Lower leg skin (tissue), 4 donors: ENCODE results near the gene HK2. TPM values are rescaled to one million over a fixed set of nuclear protein-coding genes. Genes with fewer than 3 reads are reported as not detected.

Experiments used
- DNase-seq, 2 donors: peaks; one replicate each; pipeline ENCODE4 v3.0.0-alpha.2; 2019; ENCODE audit warnings: low spot score in 2 of 2
- H3K4me3 ChIP-seq: fragments of 200-600 bp; sonication (generic); 2 replicates; pipeline ENCODE4 v1.5.1; 2017; ENCODE audit warnings: mild to moderate bottlenecking, low read depth; ENCODE audit not compliant: poor library complexity, severe bottlenecking
- POLR2A ChIP-seq, 2 donors: fragments of 450-650 bp; IDR thresholded peaks; one replicate each; pipeline ENCODE4 v1.6.1; 2016 to 2017; ENCODE audit warnings: antibody characterized with exemption in 2 of 2, mild to moderate bottlenecking in 1 of 2, moderate library complexity in 1 of 2
- WGBS, 2 donors: methylation state at CpG; one replicate each; pipeline ENCODE4 v1.1.5; 2018; 5-methylcytosine and 5-hydroxymethylcytosine counted together
- intact Hi-C: fragments of 100-400 bp; cut with DNase I; formaldehyde crosslinking; loops from one replicate; pipeline ENCODE4 v1.15.0; 2023; ENCODE audit warnings: low total_unique reads
- total RNA-seq, 4 donors: library from RNA; depleted of rRNA; stranded (reverse); fragments of >200 nt; gene quantifications; one replicate each; pipeline ENCODE4 v1.1.0, GENCODE V29; 2016
- TF ChIP-seq, protein P1 (sequence below), 3 donors: fragments of 450-650 bp; IDR thresholded peaks; one replicate each; pipeline ENCODE4 v1.5.1; 2016; ENCODE audit warnings: antibody characterized with exemption in 3 of 3, mild to moderate bottlenecking in 3 of 3, moderate library complexity in 2 of 3

The HK2 gene
- total RNA-seq, 4 donors from 2014 or later = 22.4 to 27.3 (median 25.8) TPM

DNA sequence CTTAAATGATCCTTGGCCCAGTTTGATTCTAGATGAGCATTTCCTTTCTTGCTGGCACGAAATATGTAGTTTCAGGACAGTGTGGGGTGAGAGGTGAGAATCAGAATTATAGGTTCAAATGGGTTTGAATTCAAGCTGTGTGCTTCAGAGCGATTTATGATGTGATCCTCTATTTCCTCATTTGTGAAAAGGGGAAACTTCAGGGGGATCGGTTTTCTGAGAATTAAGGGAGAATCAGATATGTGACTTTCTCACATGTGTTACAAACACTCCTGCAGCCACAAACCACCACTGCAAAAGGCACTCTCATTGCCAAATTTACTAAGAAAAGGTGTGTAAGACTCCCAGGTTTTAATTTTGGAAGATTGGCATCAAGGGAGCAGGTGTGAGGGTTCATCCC is 24.4 kb downstream of the HK2 start:
- intact Hi-C loops = no loop called here
- TF ChIP-seq, protein P1, sequence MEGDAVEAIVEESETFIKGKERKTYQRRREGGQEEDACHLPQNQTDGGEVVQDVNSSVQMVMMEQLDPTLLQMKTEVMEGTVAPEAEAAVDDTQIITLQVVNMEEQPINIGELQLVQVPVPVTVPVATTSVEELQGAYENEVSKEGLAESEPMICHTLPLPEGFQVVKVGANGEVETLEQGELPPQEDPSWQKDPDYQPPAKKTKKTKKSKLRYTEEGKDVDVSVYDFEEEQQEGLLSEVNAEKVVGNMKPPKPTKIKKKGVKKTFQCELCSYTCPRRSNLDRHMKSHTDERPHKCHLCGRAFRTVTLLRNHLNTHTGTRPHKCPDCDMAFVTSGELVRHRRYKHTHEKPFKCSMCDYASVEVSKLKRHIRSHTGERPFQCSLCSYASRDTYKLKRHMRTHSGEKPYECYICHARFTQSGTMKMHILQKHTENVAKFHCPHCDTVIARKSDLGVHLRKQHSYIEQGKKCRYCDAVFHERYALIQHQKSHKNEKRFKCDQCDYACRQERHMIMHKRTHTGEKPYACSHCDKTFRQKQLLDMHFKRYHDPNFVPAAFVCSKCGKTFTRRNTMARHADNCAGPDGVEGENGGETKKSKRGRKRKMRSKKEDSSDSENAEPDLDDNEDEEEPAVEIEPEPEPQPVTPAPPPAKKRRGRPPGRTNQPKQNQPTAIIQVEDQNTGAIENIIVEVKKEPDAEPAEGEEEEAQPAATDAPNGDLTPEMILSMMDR (IDR thresholded peaks at IDR 0.05) = no peak
- no peak for TF ChIP-seq POLR2A (IDR thresholded peaks at IDR 0.05)
- no peak overlapping the region for H3K4me3 ChIP-seq
- 78 to 79% methylated on average over 3 of the region's 3 CpGs for WGBS, 2 donors
- no peak for DNase-seq

DNA sequence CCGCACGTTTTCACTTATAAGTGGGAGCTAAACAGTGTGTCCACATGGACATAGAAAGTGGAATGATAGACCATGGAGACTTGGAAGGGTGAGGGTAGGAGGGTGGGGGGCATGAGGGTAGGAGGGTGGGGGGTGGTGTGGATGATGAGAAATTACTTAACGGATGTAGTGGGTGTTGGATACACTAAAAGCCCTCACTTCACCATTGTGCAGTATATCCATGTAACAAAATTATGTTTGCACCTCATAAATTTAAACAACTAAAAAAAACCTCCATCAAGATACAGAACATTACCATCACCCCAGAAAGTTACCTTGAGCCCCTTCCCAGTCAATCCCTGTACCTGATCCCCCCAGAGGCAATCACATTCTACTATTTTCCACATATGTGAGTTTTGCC is 26.2 kb downstream of the HK2 start:
- intact Hi-C loops = no loop called here
- 90 to 95% methylated on average over 3 of the region's 3 CpGs for WGBS, 2 donors

DNA sequence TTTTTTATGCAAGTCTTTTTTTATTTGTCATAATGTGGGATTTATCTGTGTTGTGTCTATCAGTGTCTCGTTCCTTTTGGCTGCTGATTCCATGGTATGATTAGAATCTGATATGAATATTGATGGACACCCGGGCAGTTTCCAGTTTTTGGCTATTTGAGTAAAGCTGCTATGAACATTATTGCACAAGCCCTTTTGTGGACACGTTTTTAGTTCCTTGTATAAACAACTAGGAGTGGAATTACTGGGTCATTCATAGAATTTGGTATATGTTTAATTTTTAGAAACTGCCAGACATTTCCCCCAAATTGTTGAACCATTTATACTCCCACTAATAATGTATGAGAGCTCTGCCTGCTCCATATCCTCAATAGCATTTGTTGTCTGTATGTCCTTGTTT is 26.6 kb downstream of the HK2 start:
- TF ChIP-seq, protein P1 (IDR thresholded peaks at IDR 0.05) = no peak
- no peak for TF ChIP-seq POLR2A (IDR thresholded peaks at IDR 0.05)
- no peak for DNase-seq
- intact Hi-C loops = no loop called here
- 77 to 81% methylated on average over 3 of the region's 3 CpGs for WGBS, 2 donors
- no peak overlapping the region for H3K4me3 ChIP-seq

More for the DNA sequence above, 26.2 kb downstream of the HK2 start:
- TF ChIP-seq, protein P1 (IDR thresholded peaks at IDR 0.05) = no peak
- TF ChIP-seq POLR2A (IDR thresholded peaks at IDR 0.05) = no peak
- H3K4me3 ChIP-seq = no peak overlapping the region
- DNase-seq = no peak

DNA sequence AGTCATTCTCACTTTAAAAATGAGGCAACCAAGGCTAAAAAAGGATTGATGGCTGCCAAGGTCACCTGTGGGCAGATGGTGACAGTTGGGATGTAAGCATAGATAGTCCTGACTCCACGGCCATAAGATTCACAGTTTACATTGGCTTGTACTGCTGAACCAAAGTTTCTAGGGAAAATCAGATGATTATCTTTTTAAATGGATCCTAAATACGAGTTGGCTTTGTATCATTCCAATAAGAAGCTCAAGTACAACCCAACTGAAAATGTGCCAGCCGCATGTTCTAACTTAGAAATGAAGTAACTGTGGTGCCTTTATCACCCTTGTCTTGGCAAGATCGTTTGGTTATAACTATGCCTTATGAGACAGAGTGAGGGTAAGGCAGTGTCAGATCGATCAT is 27.6 kb downstream of the HK2 start:
- DNase-seq = no peak
- TF ChIP-seq, protein P1 (IDR thresholded peaks at IDR 0.05) = no peak
- no peak for TF ChIP-seq POLR2A (IDR thresholded peaks at IDR 0.05)
- intact Hi-C loops = no loop called here
- 51 to 69% methylated on average over 5 of the region's 5 CpGs for WGBS, 2 donors
- no peak overlapping the region for H3K4me3 ChIP-seq

DNA sequence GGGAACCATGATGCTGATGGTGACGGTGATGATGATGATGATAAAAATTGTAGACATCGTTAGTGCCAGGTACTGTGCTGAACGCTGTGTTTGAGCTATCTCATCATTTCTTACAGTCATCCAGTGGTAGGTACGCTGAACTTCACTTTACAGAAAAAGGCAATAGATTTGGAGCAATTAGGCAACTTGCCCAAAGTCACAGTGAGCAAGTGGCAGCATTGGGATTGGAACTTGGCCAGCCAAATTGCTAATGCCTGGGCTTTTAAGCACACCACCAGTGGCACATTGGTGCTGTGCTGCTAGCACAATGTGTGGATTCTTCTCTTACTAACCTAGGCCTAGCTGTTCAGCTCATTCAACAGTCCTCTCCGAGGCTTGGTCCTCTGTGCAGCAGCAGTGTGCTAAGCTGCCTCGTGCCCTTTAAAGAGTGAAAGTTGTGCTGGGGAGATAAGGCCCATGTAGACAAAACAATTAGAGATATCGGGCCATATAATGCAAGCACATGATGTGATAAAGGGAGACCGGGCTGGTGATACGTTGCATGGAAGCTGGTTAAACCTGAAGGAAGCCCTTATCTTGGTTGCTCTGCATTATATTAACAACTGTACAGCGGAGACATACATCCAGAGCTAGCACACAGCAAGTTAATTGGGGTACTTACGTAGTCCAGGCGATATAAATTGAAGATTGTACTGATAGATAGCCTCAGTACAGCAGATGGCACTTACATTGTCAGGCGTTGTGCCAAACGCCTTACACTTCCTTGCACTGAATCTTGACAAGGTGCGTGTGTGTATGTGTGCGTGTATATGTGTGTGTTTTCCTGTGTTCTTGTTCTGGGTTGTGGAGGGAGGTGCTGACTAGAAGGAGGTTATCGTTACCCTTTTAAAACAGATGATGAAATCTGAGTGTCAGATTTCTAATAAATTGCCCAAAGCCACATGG is 28.4 kb downstream of the HK2 start:
- no peak overlapping the region for H3K4me3 ChIP-seq
- no peak for DNase-seq
- no peak for TF ChIP-seq POLR2A (IDR thresholded peaks at IDR 0.05)
- TF ChIP-seq, protein P1 (IDR thresholded peaks at IDR 0.05) = no peak
- intact Hi-C loops = no loop called here
- 83 to 87% methylated on average over 17 of the region's 17 CpGs for WGBS, 2 donors
